B cell (primary cell): ENCODE results near the gene CYP27C1. TPM values are rescaled to one million over a fixed set of nuclear protein-coding genes. Genes with fewer than 3 reads are reported as not detected.

Experiments
- ATAC-seq: fragments of 200-7000 bp; cut with Tn5 transposase; one replicate; pipeline ENCODE4 v1.10.0; 2021; ENCODE audit warnings: low read depth, mild to moderate bottlenecking, moderate number of reproducible peaks, moderate library complexity
- CTCF ChIA-PET: fragments of 350-600 bp; sonication (Branson Sonifier 250); formaldehyde crosslinking; loops from one replicate; lab custom pipeline; 2021; ENCODE audit warnings: antibody characterized with exemption, inconsistent platforms; lab: Charles Lee
- POLR2A ChIA-PET: fragments of 350-600 bp; sonication (Branson Sonifier 250); formaldehyde crosslinking; loops from one replicate; lab custom pipeline; 2021; ENCODE audit warnings: antibody characterized with exemption; lab: Charles Lee
- DNase-seq: peaks from one replicate; pipeline ENCODE4 v3.0.0; 2013
- H2AFZ ChIP-seq: 2 replicates; pipeline ENCODE4 v1.6.1; 2012; ENCODE audit warnings: mild to moderate bottlenecking, low read depth, low read length; ENCODE audit not compliant: insufficient read depth, poor library complexity, severe bottlenecking
- H3K27ac ChIP-seq, 2 donors: 1 replicate in 1 of 2; 2 replicates in 1 of 2; pipeline ENCODE4 v1.5.1; 2012 to 2013; ENCODE audit warnings: low read length in 2 of 2, mild to moderate bottlenecking in 2 of 2, moderate library complexity in 1 of 2
- H3K27me3 ChIP-seq, 4 experiments: fragments of 200-600 bp in 1 of 4; sonication (generic) in 1 of 4; replicated peaks in 1 of 4; 1 replicate in 2 of 4; 2 replicates in 2 of 4; pipeline versions ENCODE4 v1.6.1 to v1.7.0; 2013 to 2016; ENCODE audit warnings: low read length in 3 of 4, mild to moderate bottlenecking in 2 of 4, mixed read lengths in 1 of 4, moderate library complexity in 1 of 4; ENCODE audit not compliant: insufficient read depth in 4 of 4, control insufficient read depth in 3 of 4; ENCODE audit errors: control extremely low read depth in 1 of 4
- H3K36me3 ChIP-seq, 2 experiments: replicated peaks in 1 of 2; 1 replicate in 1 of 2; 2 replicates in 1 of 2; pipeline versions ENCODE4 v1.6.1 to v1.7.1; 2013; ENCODE audit warnings: low read length in 1 of 2; ENCODE audit not compliant: insufficient read depth in 2 of 2, control insufficient read depth in 1 of 2; ENCODE audit errors: control extremely low read depth in 1 of 2, extremely low read depth in 1 of 2
- H3K4me1 ChIP-seq, 2 donors: fragments of 200-600 bp in 1 of 2; sonication (generic) in 1 of 2; 1 replicate in 1 of 2; 2 replicates in 1 of 2; pipeline versions ENCODE4 v1.5.1 to v1.6.1; 2013 to 2017; ENCODE audit warnings: low read length in 2 of 2; ENCODE audit not compliant: control insufficient read depth in 2 of 2, insufficient read depth in 2 of 2
- H3K4me2 ChIP-seq: replicated peaks from 2 replicates; pipeline ENCODE3; 2012; ENCODE audit warnings: mild to moderate bottlenecking, low read depth, low read length; ENCODE audit not compliant: poor library complexity, severe bottlenecking
- H3K4me3 ChIP-seq, 5 experiments: fragments of 200-600 bp in 1 of 5; sonication (generic) in 1 of 5; 1 replicate in 3 of 5; 2 replicates in 2 of 5; pipeline versions ENCODE4 v1.5.1 to v1.7.0; 2011 to 2016; ENCODE audit warnings: low read length in 4 of 5, mild to moderate bottlenecking in 4 of 5, low read depth in 2 of 5, control low read depth in 1 of 5, moderate library complexity in 1 of 5; ENCODE audit not compliant: insufficient read depth in 1 of 5; ENCODE audit errors: control extremely low read depth in 1 of 5, extremely low read depth in 1 of 5
- H3K79me2 ChIP-seq: fragments of 200-600 bp; sonication (generic); one replicate; pipeline ENCODE4 v1.6.0; 2016; ENCODE audit warnings: low read length; ENCODE audit not compliant: control insufficient read depth, insufficient read depth
- H3K9ac ChIP-seq: fragments of 200-600 bp; sonication (generic); 2 replicates; pipeline ENCODE4 v1.6.1; 2017; ENCODE audit warnings: mild to moderate bottlenecking, low read length, moderate library complexity
- H3K9me3 ChIP-seq, 3 donors: one replicate each; pipeline versions ENCODE4 v1.6.1 to v1.7.1; 2013; ENCODE audit warnings: low read length in 2 of 3; ENCODE audit not compliant: control insufficient read depth in 2 of 3, insufficient read depth in 1 of 3; ENCODE audit errors: control extremely low read depth in 1 of 3
- H4K20me1 ChIP-seq: 2 replicates; pipeline ENCODE4 v1.6.0; 2012; ENCODE audit warnings: mild to moderate bottlenecking, low read length; ENCODE audit not compliant: insufficient read depth, control insufficient read depth, poor library complexity, severe bottlenecking
- H3K27ac Mint-ChIP-seq: one replicate; pipeline ENCODE4 v1.8.0; 2021; ENCODE audit warnings: mixed read lengths
- H3K27me3 Mint-ChIP-seq: one replicate; pipeline ENCODE4 v1.8.0; 2021; ENCODE audit warnings: mixed read lengths
- H3K4me1 Mint-ChIP-seq: one replicate; pipeline ENCODE4 v1.8.0; 2021; ENCODE audit warnings: mixed read lengths
- H3K4me3 Mint-ChIP-seq: one replicate; pipeline ENCODE4 v1.8.0; 2021; ENCODE audit warnings: mixed read lengths
- H3K9me3 Mint-ChIP-seq: one replicate; pipeline ENCODE4 v1.8.0; 2022; ENCODE audit warnings: mixed read lengths; ENCODE audit not compliant: insufficient read depth
- EZH2 ChIP-seq: IDR thresholded peaks from 2 replicates; pipeline ENCODE4 v1.6.1; 2012; ENCODE audit warnings: borderline replicate concordance, low read depth, mild to moderate bottlenecking, moderate library complexity, low read length; ENCODE audit not compliant: insufficient read depth, poor library complexity, severe bottlenecking
- WGBS: methylation state at CpG from one replicate; pipeline ENCODE4 v1.1.5; 2013; ENCODE audit warnings: missing lambda C conversion rate; ENCODE audit not compliant: insufficient coverage; 5-methylcytosine and 5-hydroxymethylcytosine counted together
- intact Hi-C: fragments of 100-400 bp; cut with micrococcal nuclease; formaldehyde crosslinking; loops from one replicate; pipeline ENCODE4 v1.10.0; 2022
- polyA plus RNA-seq: library from polyadenylated mRNA; depleted of rRNA; stranded (reverse); fragments of >200 nt; gene quantifications from 2 replicates; pipeline ENCODE4 v1.2.3, GENCODE V29; 2012
- total RNA-seq, 2 donors: library from RNA; stranded (reverse); fragments of 120-200 nt in 1 of 2; gene quantifications; 1 replicate in 1 of 2; 2 replicates in 1 of 2; pipeline versions ENCODE4 v1.2.3 to v1.2.4, GENCODE V29; 2013 to 2022
- TF ChIP-seq, protein P1 (sequence below): fragments of 200-600 bp; IDR thresholded peaks from one replicate; pipeline ENCODE4 v1.8.0; 2022; ENCODE audit warnings: antibody characterized with exemption, mild to moderate bottlenecking

CYP27C1 gene
- total and polyA plus RNA-seq, 2 donors (not counting 1 experiment from before 2014, with no cell fraction given) = not detected

GRCh38 chr2:127146820-127147502 is 73.1 kb downstream of the CYP27C1 start:
- H3K79me2 ChIP-seq = no peaks in the 10 kb centered on the region
- intact Hi-C loops = no loop called here
- Mint-ChIP-seq H3K4me1 (no peaks in the 10 kb centered on the region), H3K4me3 (no peak overlapping the region), H3K27me3 (no peaks in the 10 kb centered on the region), H3K9me3 (peaks cover 2% of the 10 kb centered on the region), H3K27ac (no peak overlapping the region)
- ChIA-PET POLR2A (no interaction called here), CTCF (no interaction called here)
- no peaks in the 10 kb centered on the region for H3K36me3 ChIP-seq
- H3K4me1 ChIP-seq = no peaks in the 10 kb centered on the region
- peaks cover 0 to 12% (median 7%) of the 10 kb centered on the region in 3 donors for H3K9me3 ChIP-seq
- no peak overlapping the region for H3K4me3 ChIP-seq
- H2AFZ ChIP-seq = no peak overlapping the region
- H4K20me1 ChIP-seq = no peaks in the 10 kb centered on the region
- DNase-seq = no peak
- WGBS = 97% methylated on average over 8 of the region's 10 CpGs
- TF ChIP-seq, protein P1, sequence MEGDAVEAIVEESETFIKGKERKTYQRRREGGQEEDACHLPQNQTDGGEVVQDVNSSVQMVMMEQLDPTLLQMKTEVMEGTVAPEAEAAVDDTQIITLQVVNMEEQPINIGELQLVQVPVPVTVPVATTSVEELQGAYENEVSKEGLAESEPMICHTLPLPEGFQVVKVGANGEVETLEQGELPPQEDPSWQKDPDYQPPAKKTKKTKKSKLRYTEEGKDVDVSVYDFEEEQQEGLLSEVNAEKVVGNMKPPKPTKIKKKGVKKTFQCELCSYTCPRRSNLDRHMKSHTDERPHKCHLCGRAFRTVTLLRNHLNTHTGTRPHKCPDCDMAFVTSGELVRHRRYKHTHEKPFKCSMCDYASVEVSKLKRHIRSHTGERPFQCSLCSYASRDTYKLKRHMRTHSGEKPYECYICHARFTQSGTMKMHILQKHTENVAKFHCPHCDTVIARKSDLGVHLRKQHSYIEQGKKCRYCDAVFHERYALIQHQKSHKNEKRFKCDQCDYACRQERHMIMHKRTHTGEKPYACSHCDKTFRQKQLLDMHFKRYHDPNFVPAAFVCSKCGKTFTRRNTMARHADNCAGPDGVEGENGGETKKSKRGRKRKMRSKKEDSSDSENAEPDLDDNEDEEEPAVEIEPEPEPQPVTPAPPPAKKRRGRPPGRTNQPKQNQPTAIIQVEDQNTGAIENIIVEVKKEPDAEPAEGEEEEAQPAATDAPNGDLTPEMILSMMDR = no peak
- TF ChIP-seq EZH2 = no peak
- no peak overlapping the region for H3K4me2 ChIP-seq
- H3K9ac ChIP-seq = no peak overlapping the region
- ATAC-seq = no peak
- no peaks in the 10 kb centered on the region for H3K27me3 ChIP-seq
- H3K27ac ChIP-seq = no peak overlapping the region

DNA sequence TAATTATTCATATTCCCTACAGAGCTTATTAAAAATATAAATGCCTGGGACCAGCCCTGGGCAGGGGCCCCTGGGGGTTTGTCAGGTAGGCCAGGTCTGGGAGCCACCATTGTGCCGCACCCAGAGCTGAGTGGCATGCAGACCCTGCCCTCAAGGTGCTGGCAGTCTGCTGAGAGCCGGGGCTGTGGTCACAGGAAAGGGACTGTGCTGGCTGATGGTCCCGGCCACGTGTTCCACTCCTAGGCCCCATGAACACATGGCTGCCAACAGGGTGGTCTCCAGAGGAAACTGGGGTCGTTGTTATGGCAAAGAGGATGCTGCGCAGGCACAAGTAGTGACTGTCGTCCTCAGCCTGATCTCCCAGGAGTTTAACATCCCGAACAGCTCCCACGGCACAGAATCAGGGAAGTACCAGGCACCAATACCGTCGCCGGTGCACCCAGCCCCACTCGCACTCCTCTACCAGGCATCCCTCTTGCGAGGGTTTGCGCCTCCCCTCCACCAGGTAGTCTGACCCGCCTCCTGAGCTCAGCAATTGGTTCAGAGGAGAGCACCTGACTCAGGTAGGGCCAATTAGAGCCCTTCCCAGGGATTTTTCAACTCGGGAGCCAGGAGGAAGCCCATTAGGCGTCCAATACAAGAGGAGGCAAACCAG is 73.9 kb downstream of the CYP27C1 start:
- Histone ChIP-seq H3K27ac (no peak overlapping the region), H3K36me3 (no peaks in the 10 kb centered on the region), H3K4me2 (no peak overlapping the region), H3K4me3 (no peak overlapping the region), H3K79me2 (no peaks in the 10 kb centered on the region), H2AFZ (no peak overlapping the region), H3K9me3 (peaks cover 0 to 12% (median 6%) of the 10 kb centered on the region in 3 donors), H3K27me3 (no peaks in the 10 kb centered on the region), H3K4me1 (no peaks in the 10 kb centered on the region), H3K9ac (no peak overlapping the region), H4K20me1 (no peaks in the 10 kb centered on the region)
- POLR2A ChIA-PET = no interaction called here
- Mint-ChIP-seq H3K27ac (no peak overlapping the region), H3K27me3 (peaks cover 3% of the 10 kb centered on the region), H3K4me3 (no peak overlapping the region), H3K9me3 (peaks cover under 1% of the 10 kb centered on the region), H3K4me1 (no peaks in the 10 kb centered on the region)
- ATAC-seq = no peak
- no peak for TF ChIP-seq EZH2
- TF ChIP-seq, protein P1 = no peak
- CTCF ChIA-PET = interaction anchor here (1.2 kb wide), 1 partner anchor 15 kb away, joined by 3 read pairs; no protein-coding TSS in a partner anchor
- 91% methylated on average over 16 of the region's 18 CpGs for WGBS
- intact Hi-C loops = no loop called here
- no peak for DNase-seq
